Measurements from ENCODE around the gene ABHD17C.

ABHD17C gene

GRCh38 chr15:80774486-80774885 is 79.4 kb downstream of the ABHD17C start:
- Histone ChIP-seq H3K4me3 (replicated peaks; ENCODE audit: low read depth, low read length) (no peak overlapping the region), H3K27me3 (replicated peaks; ENCODE audit: control insufficient read depth, insufficient read depth, low read length) (peaks cover 2% of the 10 kb centered on the region), H3K36me3 (ENCODE audit: control insufficient read depth, insufficient read depth, low read length) (no peaks in the 10 kb centered on the region)
- DNase-seq (ENCODE audit: extremely low read depth, insufficient read length): no peak
- TF ChIP-seq CTCF (IDR thresholded peaks at IDR 0.05; ENCODE audit: insufficient read depth, low read length, poor library complexity, severe bottlenecking): no peak

GRCh38 chr15:80775338-80775737 is 80.2 kb downstream of the ABHD17C start:
- peaks cover 2% of the 10 kb centered on the region for H3K27me3 ChIP-seq (replicated peaks; ENCODE audit: control insufficient read depth, insufficient read depth, low read length)
- no peak overlapping the region for H3K4me3 ChIP-seq (replicated peaks; ENCODE audit: low read depth, low read length)
- TF ChIP-seq CTCF (IDR thresholded peaks at IDR 0.05; ENCODE audit: insufficient read depth, low read length, poor library complexity, severe bottlenecking): no peak
- no peaks in the 10 kb centered on the region for H3K36me3 ChIP-seq (ENCODE audit: control insufficient read depth, insufficient read depth, low read length)
- DNase-seq (ENCODE audit: extremely low read depth, insufficient read length): no peak

- H3K36me3 ChIP-seq (ENCODE audit: control insufficient read depth, insufficient read depth, low read length): no peaks in the 10 kb centered on the region
- peak; percentile 8 for DNase-seq (ENCODE audit: extremely low read depth, insufficient read length)
- TF ChIP-seq CTCF (IDR thresholded peaks at IDR 0.05; ENCODE audit: insufficient read depth, low read length, poor library complexity, severe bottlenecking): peak; percentile 89
- peaks cover 2% of the 10 kb centered on the region for H3K27me3 ChIP-seq (replicated peaks; ENCODE audit: control insufficient read depth, insufficient read depth, low read length)
- H3K4me3 ChIP-seq (replicated peaks; ENCODE audit: low read depth, low read length): no peak overlapping the region
Observed at GRCh38 chr15:80776420-80777045, 81.4 kb downstream of the ABHD17C start.

GRCh38 chr15:80777137-80777536 is 82.0 kb downstream of the ABHD17C start:
- Histone ChIP-seq H3K4me3 (replicated peaks; ENCODE audit: low read depth, low read length) (no peak overlapping the region), H3K27me3 (replicated peaks; ENCODE audit: control insufficient read depth, insufficient read depth, low read length) (peaks cover 2% of the 10 kb centered on the region), H3K36me3 (ENCODE audit: control insufficient read depth, insufficient read depth, low read length) (no peaks in the 10 kb centered on the region)
- no peak for DNase-seq (ENCODE audit: extremely low read depth, insufficient read length)
- no peak for TF ChIP-seq CTCF (IDR thresholded peaks at IDR 0.05; ENCODE audit: insufficient read depth, low read length, poor library complexity, severe bottlenecking)

GRCh38 chr15:80777826-80778620 is 82.9 kb downstream of the ABHD17C start:
- no peaks in the 10 kb centered on the region for H3K36me3 ChIP-seq (ENCODE audit: control insufficient read depth, insufficient read depth, low read length)
- H3K4me3 ChIP-seq (replicated peaks; ENCODE audit: low read depth, low read length): no peak overlapping the region
- no peak for TF ChIP-seq CTCF (IDR thresholded peaks at IDR 0.05; ENCODE audit: insufficient read depth, low read length, poor library complexity, severe bottlenecking)
- no peak for DNase-seq (ENCODE audit: extremely low read depth, insufficient read length)
- H3K27me3 ChIP-seq (replicated peaks; ENCODE audit: control insufficient read depth, insufficient read depth, low read length): peaks cover 2% of the 10 kb centered on the region
